NCI-H2196 (cell line): Measurements from ENCODE around the gene NALF2.

Source experiments
- DNase-seq: peaks from one replicate; lab custom pipeline; 2025; ENCODE audit not compliant: unreplicated experiment; lab: John Stamatoyannopoulos, UW

Gene NALF2

DNA sequence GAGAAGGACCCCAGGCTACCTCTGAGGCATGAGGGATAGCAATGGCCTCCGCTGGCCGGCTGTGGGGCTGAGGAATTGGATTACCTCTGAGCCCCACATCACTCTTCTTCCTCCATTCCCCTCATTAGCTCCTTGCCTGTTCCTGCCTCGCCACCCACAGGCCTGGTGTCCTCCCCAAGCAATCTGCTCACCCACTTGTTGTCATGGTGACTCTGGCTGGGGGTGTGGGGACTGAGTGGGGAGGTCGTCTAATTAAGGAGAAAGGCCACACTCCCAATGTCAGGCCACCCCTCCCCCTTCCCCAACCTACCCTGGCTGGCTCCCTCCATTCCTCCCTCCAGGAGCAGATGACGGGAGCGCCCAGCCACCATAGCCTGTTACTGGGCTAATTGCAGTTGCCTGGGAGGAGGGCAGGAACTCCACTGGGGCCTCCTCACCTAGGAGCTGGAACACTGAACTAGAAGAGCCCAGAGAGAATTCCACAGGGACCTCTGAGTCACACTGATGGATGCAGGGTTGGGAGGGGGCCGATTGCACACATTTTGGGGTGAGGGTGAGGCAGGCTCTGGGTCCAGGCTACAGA is 20.7 kb downstream of the NALF2 start:
- no peak for DNase-seq

DNA sequence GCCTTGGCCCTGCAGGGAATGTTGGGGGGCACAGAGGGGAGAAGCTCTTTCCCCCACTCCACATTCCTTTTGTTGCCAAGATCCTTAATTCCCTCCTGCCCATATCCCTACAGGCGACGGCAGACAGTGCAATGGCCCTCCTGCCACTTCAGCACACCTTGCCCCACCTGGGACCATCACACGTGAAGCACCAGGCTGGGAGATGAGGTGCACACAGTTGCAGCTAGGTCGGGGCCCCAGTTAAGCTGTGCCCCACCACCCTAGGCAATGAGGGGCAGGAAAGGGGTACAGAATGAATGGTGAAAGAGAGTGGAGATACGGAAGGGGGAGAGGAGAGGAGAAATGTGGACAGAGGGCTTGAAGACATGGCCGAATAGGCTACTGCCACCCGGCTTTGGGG is 26.2 kb downstream of the NALF2 start:
- no peak for DNase-seq

- no peak for DNase-seq
Measured at GRCh38 chrX:69531031-69531755, 27.1 kb downstream of the NALF2 start.

- peak; percentile 6 for DNase-seq
Measured at GRCh38 chrX:69535661-69536060, 31.5 kb downstream of the NALF2 start.

- DNase-seq, result no peak
Measured at GRCh38 chrX:69538321-69538876, 34.3 kb downstream of the NALF2 start.

DNA sequence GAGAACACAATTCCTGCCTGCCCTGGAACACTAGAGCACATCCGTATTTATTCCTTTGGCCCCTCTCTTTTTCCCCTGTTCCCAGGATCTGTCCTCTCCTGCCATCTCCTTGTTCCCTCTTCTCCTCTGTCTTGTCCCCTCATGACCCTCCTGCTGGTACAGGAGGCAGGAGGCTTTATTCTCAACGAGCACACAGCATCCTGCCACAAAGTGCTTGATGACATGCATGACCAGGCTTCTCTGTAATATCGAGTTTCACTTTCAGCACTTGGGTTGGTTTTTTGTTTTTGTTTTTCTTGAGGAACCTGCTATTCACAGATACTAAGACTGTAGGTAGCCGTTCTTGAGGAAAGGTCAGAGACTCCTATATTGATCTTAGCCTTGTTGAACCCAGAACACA is 35.3 kb downstream of the NALF2 start:
- peak; percentile 11 for DNase-seq

DNA sequence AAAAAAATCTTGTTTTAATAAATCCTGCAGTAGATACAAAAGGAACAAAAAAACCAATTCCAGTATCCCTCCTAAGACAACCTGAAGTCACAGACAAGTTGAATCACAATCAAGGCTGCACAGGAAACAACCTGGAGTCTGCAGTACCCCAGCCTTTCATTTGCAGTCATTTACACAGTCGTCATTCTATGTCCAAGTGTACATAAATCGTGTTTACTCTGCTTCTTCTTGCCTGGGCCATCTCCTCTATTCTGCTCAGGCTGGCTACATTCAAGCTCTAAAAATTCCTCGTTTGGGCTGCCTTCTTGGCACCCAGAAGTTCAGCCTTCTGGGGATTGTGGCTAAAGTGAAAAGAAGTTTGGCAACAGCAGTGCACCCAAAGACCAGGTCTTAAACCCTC is 37.8 kb downstream of the NALF2 start:
- DNase-seq, result no peak

- DNase-seq, result no peak
Measured at GRCh38 chrX:69543572-69543971, 39.4 kb downstream of the NALF2 start.

DNA sequence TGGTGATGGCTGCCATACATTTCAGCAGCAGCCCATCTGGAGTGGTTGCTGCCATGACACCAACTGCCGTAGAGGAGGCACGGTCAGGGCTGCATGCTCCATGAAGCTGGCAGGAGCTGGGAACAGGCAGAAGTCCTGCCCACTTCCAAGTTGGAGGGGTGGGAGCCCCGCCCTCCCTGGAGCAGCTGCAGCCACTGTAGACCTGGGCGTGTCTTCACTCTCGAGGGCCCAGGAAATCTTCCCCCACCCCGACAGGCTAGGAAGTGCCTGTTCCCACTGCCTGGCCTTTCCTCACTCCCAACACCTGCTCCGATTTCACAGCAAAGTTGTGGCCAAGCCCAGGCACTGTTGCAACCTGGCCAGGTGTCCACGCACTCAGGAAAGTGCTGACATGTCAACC is 42.3 kb downstream of the NALF2 start:
- DNase-seq, result no peak

- no peak for DNase-seq
Measured at GRCh38 chrX:69546978-69547377, 42.9 kb downstream of the NALF2 start.

- no peak for DNase-seq
Measured at GRCh38 chrX:69551421-69552009, 47.4 kb downstream of the NALF2 start.

DNA sequence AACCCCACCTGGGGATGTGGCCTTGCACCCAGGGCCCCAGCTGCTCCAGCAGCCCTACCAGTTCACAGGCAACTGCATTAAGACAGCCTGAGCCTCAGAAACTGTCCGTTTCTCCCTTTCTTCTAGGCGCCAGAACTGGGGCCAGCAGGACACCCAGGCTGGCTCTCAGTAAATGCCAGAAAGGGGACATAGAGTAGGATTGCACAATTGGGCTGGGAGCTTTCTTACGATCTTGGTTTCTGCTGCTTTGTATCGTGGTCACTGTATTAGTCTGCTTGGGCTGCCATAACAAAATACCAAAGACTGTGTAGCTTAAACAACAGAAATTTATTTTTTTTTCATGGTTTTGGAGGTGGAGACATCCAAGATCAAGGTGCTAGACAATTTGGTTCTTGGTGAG is 48.4 kb downstream of the NALF2 start:
- DNase-seq, result no peak
